ENCODE data around the gene DNM2.

Gene DNM2

GRCh38 chr19:10780368-10780767, 62.5 kb downstream of the DNM2 start:
- no peak for DNase-seq (ENCODE audit: low spot score)

- no peak for DNase-seq (ENCODE audit: low spot score)
Observed at GRCh38 chr19:10782795-10783194, 64.9 kb downstream of the DNM2 start.

- DNase-seq (ENCODE audit: low spot score) = no peak
Observed at GRCh38 chr19:10784257-10784656, 66.4 kb downstream of the DNM2 start.

- DNase-seq (ENCODE audit: low spot score) = no peak
Observed at GRCh38 chr19:10788146-10788545, 70.3 kb downstream of the DNM2 start.

GRCh38 chr19:10789866-10790265, 72.0 kb downstream of the DNM2 start:
- DNase-seq (ENCODE audit: low spot score) = no peak

GRCh38 chr19:10796653-10797052, 78.8 kb downstream of the DNM2 start:
- DNase-seq (ENCODE audit: low spot score) = no peak

- DNase-seq (ENCODE audit: low spot score) = peak; percentile 31
Observed at GRCh38 chr19:10797078-10797477, 79.2 kb downstream of the DNM2 start.

- peak; percentile 83 for DNase-seq (ENCODE audit: low spot score)
Observed at GRCh38 chr19:10797541-10798256, 79.8 kb downstream of the DNM2 start.

GRCh38 chr19:10800488-10800887, 82.6 kb downstream of the DNM2 start:
- no peak for DNase-seq (ENCODE audit: low spot score)

- DNase-seq (ENCODE audit: low spot score) = no peak
Observed at GRCh38 chr19:10802479-10802878, 84.6 kb downstream of the DNM2 start.

- no peak for DNase-seq (ENCODE audit: low spot score)
Observed at GRCh38 chr19:10803252-10803651, 85.4 kb downstream of the DNM2 start.

GRCh38 chr19:10805065-10805757, 87.3 kb downstream of the DNM2 start:
- DNase-seq (ENCODE audit: low spot score) = no peak

GRCh38 chr19:10805758-10806247, 87.9 kb downstream of the DNM2 start:
- no peak for DNase-seq (ENCODE audit: low spot score)

- DNase-seq (ENCODE audit: low spot score) = peak; percentile 42
Observed at GRCh38 chr19:10808937-10809649, 91.2 kb downstream of the DNM2 start.

GRCh38 chr19:10809651-10810285, 91.9 kb downstream of the DNM2 start:
- no peak for DNase-seq (ENCODE audit: low spot score)

GRCh38 chr19:10811391-10812111, 93.7 kb downstream of the DNM2 start:
- no peak for DNase-seq (ENCODE audit: low spot score)

- DNase-seq (ENCODE audit: low spot score) = no peak
Observed at GRCh38 chr19:10812196-10812595, 94.3 kb downstream of the DNM2 start.

GRCh38 chr19:10812902-10813404, 95.1 kb downstream of the DNM2 start:
- no peak for DNase-seq (ENCODE audit: low spot score)

- DNase-seq (ENCODE audit: low spot score) = no peak
Observed at GRCh38 chr19:10815007-10815536, 97.2 kb downstream of the DNM2 start.

GRCh38 chr19:10815969-10816644, 98.2 kb downstream of the DNM2 start:
- no peak for DNase-seq (ENCODE audit: low spot score)

GRCh38 chr19:10816691-10817090, 98.8 kb downstream of the DNM2 start:
- DNase-seq (ENCODE audit: low spot score) = no peak
